GM18873 (cell line): ENCODE data around the gene DUS1L.

Source experiments
- ATAC-seq: cut with Tn5 transposase; IDR thresholded peaks from one replicate; pipeline ENCODE4 v1.9.1; 2021; ENCODE audit warnings: mild to moderate bottlenecking, moderate library complexity, moderate number of reproducible peaks; ENCODE audit not compliant: unreplicated experiment, low FRiP score

DUS1L gene

GRCh38 chr17:82101301-82101715 is 35.7 kb upstream of the DUS1L start:
- no peak for ATAC-seq

GRCh38 chr17:82100502-82101298 is 35.1 kb upstream of the DUS1L start:
- no peak for ATAC-seq

GRCh38 chr17:82098939-82099763 is 33.5 kb upstream of the DUS1L start:
- no peak for ATAC-seq

GRCh38 chr17:82098169-82098938 is 32.8 kb upstream of the DUS1L start, which contains the start of gene FASN:
FASN (minus strand) TSS chr17:82098236; CDS start chr17:82096445, 1,791 bp downstream.
- peak; percentile 55 for ATAC-seq

GRCh38 chr17:82097919-82098168 is 32.2 kb upstream of the DUS1L start:
- ATAC-seq = no peak

GRCh38 chr17:82097184-82097918 is 31.7 kb upstream of the DUS1L start:
- no peak for ATAC-seq

- no peak for ATAC-seq
These were observed 31.1 kb upstream of the DUS1L start for GRCh38 chr17:82096709-82097183.

GRCh38 chr17:82095777-82096708 is 30.4 kb upstream of the DUS1L start:
- no peak for ATAC-seq

GRCh38 chr17:82094931-82095776 is 29.6 kb upstream of the DUS1L start:
- ATAC-seq = no peak

GRCh38 chr17:82092995-82093751 is 27.6 kb upstream of the DUS1L start:
- no peak for ATAC-seq

GRCh38 chr17:82092628-82092994 is 27.0 kb upstream of the DUS1L start:
- ATAC-seq = no peak

GRCh38 chr17:82092094-82092586 is 26.5 kb upstream of the DUS1L start:
- no peak for ATAC-seq

- no peak for ATAC-seq
These were observed 25.9 kb upstream of the DUS1L start for GRCh38 chr17:82091264-82092066.

- ATAC-seq = no peak
These were observed 25.1 kb upstream of the DUS1L start for GRCh38 chr17:82090549-82091263.

- ATAC-seq = no peak
These were observed 24.3 kb upstream of the DUS1L start for GRCh38 chr17:82089723-82090548.
